Measurements from ENCODE around the gene DYSF.

DNA sequence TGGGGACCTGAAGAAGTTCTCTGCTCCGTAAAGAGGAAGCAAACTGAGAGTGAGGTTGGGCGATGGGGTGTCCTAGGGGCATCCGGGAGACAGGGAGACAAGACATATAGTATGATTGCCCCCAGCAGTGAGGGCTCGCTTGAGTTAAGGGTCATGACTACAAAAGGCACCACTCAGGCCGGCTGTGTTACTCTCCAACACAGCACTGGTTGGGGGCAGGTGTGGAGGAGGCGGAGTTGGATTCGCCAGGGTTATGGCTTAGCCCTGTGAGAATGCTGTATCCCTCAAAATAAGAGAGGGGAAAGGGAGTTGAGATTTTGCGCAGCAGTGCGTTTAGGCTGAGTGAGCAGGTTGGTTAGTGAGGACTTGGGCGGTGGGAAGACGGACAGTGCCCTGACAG is 12.0 kb downstream of the DYSF start:
- TF ChIP-seq, protein P1, sequence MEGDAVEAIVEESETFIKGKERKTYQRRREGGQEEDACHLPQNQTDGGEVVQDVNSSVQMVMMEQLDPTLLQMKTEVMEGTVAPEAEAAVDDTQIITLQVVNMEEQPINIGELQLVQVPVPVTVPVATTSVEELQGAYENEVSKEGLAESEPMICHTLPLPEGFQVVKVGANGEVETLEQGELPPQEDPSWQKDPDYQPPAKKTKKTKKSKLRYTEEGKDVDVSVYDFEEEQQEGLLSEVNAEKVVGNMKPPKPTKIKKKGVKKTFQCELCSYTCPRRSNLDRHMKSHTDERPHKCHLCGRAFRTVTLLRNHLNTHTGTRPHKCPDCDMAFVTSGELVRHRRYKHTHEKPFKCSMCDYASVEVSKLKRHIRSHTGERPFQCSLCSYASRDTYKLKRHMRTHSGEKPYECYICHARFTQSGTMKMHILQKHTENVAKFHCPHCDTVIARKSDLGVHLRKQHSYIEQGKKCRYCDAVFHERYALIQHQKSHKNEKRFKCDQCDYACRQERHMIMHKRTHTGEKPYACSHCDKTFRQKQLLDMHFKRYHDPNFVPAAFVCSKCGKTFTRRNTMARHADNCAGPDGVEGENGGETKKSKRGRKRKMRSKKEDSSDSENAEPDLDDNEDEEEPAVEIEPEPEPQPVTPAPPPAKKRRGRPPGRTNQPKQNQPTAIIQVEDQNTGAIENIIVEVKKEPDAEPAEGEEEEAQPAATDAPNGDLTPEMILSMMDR (IDR thresholded peaks at IDR 0.05; ENCODE audit: low read depth, low read length, poor library complexity, severe bottlenecking): no peak
- TF ChIP-seq EZH2phosphoT487 (IDR thresholded peaks at IDR 0.05; ENCODE audit: borderline replicate concordance, low read length): no peak
